PFSK-1 (cell line): ENCODE measurements around the gene PRDM16.

ENCODE experiments used
- FOXP2 ChIP-seq: optimal IDR thresholded peaks from 2 replicates; pipeline ENCODE3; 2011; ENCODE audit warnings: borderline replicate concordance, control low read depth, inconsistent platforms; ENCODE audit not compliant: insufficient read depth; ENCODE audit errors: extremely low read length, extremely low read depth
- POLR2AphosphoS5 ChIP-seq: IDR thresholded peaks from 2 replicates; pipeline ENCODE4 v1.6.1; 2012; ENCODE audit warnings: low read depth, mild to moderate bottlenecking, control low read depth, low read length, moderate library complexity
- SIN3A ChIP-seq: IDR thresholded peaks from 2 replicates; pipeline ENCODE4 v1.6.1; 2012; ENCODE audit warnings: mild to moderate bottlenecking, low read length, moderate library complexity, borderline replicate concordance; ENCODE audit not compliant: insufficient read depth
- TAF1 ChIP-seq: IDR thresholded peaks from 2 replicates; pipeline ENCODE4 v1.6.1; 2012; ENCODE audit warnings: low read length, control low read depth, borderline replicate concordance; ENCODE audit not compliant: insufficient read depth
- TF ChIP-seq, protein P1 (sequence below), 2 experiments: IDR thresholded peaks; 2 replicates each; pipeline versions ENCODE4 v1.6.1 to v1.8.0; 2011 to 2012; ENCODE audit warnings: low read depth in 2 of 2, low read length in 2 of 2, control low read depth in 1 of 2, inconsistent platforms in 1 of 2, mild to moderate bottlenecking in 1 of 2, moderate library complexity in 1 of 2; ENCODE audit not compliant: insufficient read depth in 1 of 2

PRDM16 gene

DNA sequence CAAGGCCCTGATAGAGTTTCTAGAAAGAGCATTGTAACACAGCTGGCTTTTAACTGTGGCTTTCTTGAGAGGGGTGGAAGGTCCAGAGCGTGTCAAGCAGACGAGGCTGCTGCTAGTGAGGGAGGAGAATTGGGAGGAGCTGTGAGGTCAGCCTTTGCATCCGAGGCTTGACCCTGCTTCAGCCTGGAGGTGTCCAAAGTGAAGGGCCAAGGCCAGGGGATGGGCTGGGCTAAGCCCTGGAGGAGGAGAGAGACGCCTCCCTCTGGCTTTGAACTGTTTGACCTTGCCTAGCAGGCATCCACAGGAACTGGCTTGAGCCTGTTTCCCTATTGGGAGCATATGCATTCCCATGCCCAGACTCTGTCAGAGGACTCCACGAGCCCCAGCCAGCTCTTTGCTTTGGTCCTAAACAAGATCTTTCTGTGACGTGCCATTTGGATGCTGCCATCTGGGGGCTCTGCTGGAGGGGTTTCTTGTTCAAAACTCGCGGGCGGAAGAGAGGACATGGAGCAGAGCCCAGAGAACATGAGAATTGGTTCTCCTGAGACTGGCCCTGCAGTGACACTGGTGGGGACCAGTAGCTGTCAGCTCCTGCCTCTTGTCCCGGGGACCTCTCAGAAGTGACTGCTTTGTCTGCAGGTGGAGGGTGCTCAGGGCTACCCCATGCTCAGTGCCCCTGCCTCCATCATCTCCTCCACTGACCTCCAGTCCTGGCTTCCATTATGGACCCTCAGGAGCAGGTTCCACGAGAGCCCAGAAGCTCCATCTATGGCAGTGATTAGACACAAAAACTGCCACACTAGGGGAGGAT lies 42.2 kb upstream of the PRDM16 start:
- TF ChIP-seq, protein P1, sequence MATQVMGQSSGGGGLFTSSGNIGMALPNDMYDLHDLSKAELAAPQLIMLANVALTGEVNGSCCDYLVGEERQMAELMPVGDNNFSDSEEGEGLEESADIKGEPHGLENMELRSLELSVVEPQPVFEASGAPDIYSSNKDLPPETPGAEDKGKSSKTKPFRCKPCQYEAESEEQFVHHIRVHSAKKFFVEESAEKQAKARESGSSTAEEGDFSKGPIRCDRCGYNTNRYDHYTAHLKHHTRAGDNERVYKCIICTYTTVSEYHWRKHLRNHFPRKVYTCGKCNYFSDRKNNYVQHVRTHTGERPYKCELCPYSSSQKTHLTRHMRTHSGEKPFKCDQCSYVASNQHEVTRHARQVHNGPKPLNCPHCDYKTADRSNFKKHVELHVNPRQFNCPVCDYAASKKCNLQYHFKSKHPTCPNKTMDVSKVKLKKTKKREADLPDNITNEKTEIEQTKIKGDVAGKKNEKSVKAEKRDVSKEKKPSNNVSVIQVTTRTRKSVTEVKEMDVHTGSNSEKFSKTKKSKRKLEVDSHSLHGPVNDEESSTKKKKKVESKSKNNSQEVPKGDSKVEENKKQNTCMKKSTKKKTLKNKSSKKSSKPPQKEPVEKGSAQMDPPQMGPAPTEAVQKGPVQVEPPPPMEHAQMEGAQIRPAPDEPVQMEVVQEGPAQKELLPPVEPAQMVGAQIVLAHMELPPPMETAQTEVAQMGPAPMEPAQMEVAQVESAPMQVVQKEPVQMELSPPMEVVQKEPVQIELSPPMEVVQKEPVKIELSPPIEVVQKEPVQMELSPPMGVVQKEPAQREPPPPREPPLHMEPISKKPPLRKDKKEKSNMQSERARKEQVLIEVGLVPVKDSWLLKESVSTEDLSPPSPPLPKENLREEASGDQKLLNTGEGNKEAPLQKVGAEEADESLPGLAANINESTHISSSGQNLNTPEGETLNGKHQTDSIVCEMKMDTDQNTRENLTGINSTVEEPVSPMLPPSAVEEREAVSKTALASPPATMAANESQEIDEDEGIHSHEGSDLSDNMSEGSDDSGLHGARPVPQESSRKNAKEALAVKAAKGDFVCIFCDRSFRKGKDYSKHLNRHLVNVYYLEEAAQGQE (IDR thresholded peaks at IDR 0.05; ENCODE audit: insufficient read depth in 1 of 2, low read depth in 2 of 2, low read length in 2 of 2), result no peak

DNA sequence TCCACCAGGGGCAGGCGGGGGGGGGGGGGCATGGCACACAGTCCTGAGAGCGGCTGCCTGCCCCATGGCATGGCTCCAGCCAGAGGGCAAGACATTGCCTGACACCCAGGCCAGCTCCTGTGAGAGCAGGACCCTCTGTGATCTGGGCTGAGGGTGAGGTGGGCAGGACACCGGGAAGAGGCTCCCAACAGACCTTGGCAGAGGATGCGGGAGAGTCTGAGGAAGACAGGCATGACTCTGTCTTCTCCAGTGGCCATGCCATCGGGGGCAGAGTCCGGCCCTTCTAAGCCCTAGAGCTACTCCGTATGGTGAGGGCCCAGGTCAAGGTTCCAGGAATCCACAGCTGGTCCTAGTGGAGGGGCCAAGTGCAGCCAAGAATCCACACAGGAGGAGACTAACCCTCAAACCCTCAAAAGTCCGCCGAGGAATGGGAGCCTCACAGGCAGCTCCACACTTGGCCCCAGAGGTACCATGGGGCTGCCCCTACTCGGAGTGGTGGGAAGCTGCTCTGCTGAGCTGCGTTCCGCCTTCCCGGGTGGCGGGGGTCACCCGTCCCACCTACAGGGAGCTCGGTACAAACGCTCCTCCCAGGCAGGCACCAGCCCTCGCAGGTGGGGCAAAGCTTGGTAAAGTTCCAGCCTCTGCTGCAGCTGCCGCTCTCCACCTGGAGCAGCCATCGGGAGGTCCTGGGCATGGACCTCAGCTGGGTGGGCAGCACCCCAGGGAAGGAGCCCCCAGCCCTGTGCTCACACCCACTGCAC lies 41.2 kb upstream of the PRDM16 start:
- no peak for TF ChIP-seq TAF1
- TF ChIP-seq POLR2AphosphoS5, result no peak
- no peak for TF ChIP-seq FOXP2
- no peak for TF ChIP-seq SIN3A

DNA sequence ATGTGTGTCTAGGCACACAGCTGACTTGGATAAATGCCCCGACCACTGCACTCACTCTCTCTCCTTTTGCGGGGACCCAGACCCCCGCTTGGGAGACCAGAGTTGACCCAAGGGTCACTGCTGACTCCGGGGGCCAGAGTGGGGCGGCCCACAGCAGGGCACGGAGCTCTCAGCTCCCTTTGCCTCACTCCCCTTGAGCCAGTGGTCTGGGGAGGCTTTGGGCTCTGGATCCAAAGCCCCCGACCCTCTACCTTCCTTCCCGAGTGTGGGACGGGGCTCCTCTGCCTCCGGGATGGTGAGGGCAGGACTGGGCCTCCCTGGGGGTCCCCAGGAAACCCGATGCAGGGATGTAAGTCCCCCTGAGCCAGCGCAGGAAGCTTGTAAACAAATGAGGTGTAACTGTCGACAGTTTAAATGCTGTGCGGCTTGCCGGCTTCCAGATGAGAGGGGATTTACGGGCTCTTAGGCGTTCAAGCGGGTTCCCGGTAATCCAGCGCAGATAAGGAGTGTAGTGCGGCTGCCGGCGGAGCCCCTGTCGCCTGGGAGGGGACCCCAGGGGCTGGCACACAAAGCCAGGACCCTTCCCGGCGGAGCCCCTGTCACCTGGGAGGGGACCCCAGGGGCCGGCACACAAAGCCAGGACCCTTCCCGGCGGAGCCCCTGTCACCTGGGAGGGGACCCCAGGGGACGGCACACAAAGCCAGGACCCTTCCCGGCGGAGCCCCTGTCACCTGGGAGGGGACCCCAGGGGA lies 40.3 kb upstream of the PRDM16 start:
- TF ChIP-seq POLR2AphosphoS5 (no peak), TAF1 (no peak), SIN3A (no peak), FOXP2 (no peak)
- TF ChIP-seq, protein P1 (IDR thresholded peaks at IDR 0.05; ENCODE audit: insufficient read depth in 1 of 2, low read depth in 2 of 2, low read length in 2 of 2), result no peak

DNA sequence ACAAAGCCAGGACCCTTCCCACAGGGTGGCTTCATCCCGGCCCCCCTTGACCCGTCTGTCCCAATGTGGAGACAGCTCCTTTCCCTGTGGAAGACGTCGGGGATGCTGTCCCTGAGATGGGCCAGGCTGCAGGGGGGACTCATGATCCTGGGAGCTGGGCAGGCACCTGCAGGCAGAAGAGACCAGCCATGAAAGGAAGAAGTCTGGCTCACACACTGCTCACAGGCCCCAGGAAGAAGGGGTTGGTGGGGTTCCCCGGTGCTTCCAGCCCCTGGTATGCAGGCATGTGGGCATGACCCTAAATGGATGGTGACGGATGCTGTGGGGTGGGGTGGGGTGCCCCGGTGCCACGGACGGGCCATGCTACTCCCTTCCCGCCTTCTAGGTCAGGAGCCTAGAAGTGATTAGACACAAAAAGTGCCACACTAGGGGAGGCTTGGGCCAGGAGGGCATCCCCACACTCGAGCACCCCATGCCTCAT lies 39.5 kb upstream of the PRDM16 start:
- TF ChIP-seq, protein P1 (IDR thresholded peaks at IDR 0.05; ENCODE audit: insufficient read depth in 1 of 2, low read depth in 2 of 2, low read length in 2 of 2), result no peak
- TF ChIP-seq POLR2AphosphoS5 (no peak), SIN3A (no peak), TAF1 (no peak), FOXP2 (no peak)

DNA sequence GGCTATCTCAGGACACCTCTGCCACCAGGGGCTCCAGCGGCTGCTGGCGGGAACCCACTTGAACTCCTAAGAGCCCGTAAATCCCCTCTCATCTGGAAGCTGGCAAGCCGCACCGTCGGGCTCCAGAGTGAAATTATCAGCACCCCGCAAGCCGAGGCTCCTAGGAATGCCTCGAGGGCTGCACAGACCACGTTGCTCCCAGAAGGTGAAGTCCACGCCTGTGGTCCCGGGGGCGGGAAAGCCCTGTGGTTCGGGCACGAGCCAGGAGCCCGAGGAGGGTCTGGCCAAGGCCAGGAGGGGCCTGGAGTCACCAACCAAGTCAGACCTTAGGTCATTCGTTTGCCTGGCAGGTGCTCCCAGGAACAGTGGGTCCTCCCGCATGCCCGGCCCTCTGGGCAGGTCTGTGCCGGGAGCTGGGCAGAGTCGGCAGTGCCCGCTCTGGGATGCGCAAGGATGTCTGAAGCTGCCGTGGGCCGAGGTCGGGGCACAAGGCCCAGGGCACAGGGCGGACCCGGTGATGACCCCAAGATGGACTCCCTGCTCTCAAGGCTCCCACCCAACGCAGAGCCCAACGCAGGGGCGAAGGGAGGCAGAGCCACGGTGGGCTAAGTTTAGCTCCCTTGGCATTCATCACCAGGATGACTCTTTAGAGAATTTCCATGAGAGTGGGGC lies 38.9 kb upstream of the PRDM16 start:
- no peak for TF ChIP-seq POLR2AphosphoS5
